KBM-7 (cell line): Measurements from ENCODE around the gene UBALD2.

ENCODE experiments used
- DNase-seq: peaks from one replicate; pipeline ENCODE4 v3.0.0-alpha.2; 2015
- in situ Hi-C: fragments of 300-500 bp; cut with MboI; formaldehyde crosslinking; loops from 2 replicates; pipeline ENCODE4 v1.14.3; 2020; ENCODE audit warnings: low sequenced_read_pairs, low pct_unique_long_range_greater_than_20kb, mixed read lengths

UBALD2 gene

DNA sequence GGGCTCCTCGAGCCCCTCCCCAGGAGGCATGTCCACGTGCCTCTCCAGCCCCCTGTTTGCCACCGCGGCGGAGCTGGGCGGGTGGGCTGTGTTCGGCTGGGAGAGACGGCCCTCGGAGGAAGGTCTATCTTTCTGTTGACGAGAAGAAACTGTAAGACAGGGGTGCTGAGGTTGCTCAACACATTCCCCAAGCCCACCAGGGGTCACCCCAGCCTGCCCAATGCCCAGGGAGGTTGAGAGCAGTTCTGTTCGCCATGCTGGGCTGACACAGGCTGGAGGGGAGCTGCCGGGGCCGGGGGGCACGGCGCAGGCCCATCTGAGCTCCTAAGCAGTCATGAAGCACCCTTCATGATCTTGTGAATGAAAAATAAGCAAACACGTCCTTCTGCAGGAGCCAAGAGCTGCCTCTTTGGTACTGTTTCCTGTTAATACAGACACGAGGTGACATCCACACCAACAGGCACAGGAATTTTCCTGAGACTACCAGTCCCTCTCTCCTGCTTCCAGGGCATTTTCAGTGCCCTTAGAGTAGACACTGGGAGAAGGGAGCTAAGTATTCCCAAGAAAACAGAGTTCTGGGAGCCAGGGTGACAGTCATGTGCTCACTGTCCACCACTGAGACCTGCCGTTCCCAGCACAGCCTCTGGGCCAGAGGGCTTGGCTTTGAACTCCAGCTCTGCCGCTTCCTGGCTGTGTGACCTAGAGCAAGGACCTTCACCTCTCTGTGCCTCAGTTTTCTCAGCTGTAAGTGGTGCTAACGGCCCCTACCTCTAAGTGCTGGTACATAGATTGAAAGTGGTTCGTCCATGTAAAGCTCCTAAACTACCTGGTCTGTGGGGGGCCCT, 9.2 kb downstream of the UBALD2 start:
- DNase-seq = no peak
- in situ Hi-C loops = loop anchor here (10.0 kb wide), 1 partner anchor 150 kb away; no protein-coding TSS in a partner anchor

- in situ Hi-C loops = loop anchor here (10.0 to 25.0 kb wide), 2 partner anchors 151 to 263 kb away; partner anchors contain the start of gene CDK3
These were observed 10.4 kb downstream of the UBALD2 start for GRCh38 chr17:76275382-76276068.

GRCh38 chr17:76276069-76276431, 10.9 kb downstream of the UBALD2 start:
- DNase-seq = no peak
- in situ Hi-C loops = loop anchor here (10.0 to 25.0 kb wide), 2 partner anchors 151 to 264 kb away; partner anchors contain the start of gene CDK3

More at GRCh38 chr17:76275382-76276068, 10.4 kb downstream of the UBALD2 start:
- DNase-seq = no peak

GRCh38 chr17:76276461-76277299, 11.5 kb downstream of the UBALD2 start:
- in situ Hi-C loops = loop anchor here (10.0 to 25.0 kb wide), 2 partner anchors 152 to 264 kb away; partner anchors contain the start of gene CDK3
- no peak for DNase-seq

- in situ Hi-C loops = loop anchor here (10.0 to 25.0 kb wide), 2 partner anchors 153 to 265 kb away; partner anchors contain the start of gene CDK3
- DNase-seq = no peak
These were observed 12.4 kb downstream of the UBALD2 start for GRCh38 chr17:76277300-76278267.

DNA sequence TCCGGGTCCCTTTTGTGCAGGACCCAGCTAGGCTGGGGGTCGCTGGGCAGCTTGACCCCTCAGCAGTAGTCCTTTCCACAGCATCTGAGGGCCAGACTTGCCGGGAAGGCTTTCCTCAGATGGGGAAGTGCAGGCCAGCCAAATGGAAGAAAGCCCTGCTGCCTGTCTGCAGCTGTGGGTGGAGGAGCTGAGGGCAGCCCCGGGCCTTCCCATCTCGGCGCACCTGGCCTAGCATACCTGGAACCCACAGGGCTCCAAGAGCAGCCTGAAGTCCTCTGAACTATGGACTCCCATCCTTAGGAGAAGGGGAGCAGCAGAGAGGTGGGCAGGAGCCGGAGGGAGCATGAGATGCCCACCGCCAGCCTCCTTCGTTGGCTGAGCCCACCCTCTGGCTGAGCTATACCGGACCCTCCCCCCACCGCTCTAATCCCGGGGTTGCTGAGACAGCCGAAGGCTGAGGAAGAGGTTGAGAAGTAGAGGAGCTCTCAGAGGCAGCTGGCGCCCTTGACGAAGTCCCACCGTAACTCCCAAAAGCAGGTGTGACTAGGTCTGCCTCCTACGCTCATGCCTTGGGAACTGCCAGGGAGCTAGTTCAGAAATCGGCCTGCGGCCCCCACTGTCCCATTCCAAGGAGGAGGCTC, 13.2 kb downstream of the UBALD2 start:
- DNase-seq = no peak
- in situ Hi-C loops = loop anchor here (10.0 to 25.0 kb wide), 2 partner anchors 154 to 266 kb away; partner anchors contain the start of gene CDK3

DNA sequence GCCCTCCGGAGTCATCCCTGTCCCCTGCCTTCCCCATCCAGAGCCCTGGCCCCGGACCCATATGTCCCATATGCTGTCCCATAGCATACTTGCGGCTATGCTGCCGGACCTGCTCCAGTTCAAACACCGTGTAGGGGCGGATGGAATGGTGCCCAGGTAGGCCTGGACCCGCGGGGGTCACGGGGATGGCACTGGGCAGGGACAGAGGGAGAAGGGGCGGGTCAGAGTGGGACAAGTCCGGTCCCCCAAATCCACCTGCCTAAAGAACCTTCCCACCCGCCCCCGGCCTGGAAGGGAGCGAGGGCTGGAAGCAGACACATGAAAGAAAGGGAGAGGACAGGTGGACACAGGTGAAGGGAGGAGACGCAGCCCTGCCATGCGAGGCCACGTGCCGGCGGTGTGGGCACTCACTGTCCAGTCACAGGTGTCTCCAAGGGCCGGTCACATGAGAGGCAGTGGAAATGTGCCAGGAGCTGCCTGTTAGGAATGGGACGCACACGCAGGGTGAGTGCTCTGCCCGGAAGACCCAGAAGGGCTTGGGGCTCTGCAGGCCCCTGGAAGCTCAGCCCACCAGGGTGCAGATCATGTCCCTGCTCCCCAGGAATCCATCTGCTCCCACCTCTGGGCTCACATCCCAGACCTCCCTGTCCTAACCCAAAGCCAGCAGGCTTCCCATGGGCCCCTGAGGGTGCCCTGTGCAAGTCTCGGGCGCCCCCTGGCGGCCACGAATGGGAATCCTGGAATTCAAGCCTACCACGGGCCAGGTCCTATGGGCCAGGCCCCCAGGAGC, 14.0 kb downstream of the UBALD2 start:
- in situ Hi-C loops = loop anchor here (10.0 to 25.0 kb wide), 2 partner anchors 154 to 267 kb away; partner anchors contain the start of gene CDK3
- DNase-seq = peak; percentile 81

DNA sequence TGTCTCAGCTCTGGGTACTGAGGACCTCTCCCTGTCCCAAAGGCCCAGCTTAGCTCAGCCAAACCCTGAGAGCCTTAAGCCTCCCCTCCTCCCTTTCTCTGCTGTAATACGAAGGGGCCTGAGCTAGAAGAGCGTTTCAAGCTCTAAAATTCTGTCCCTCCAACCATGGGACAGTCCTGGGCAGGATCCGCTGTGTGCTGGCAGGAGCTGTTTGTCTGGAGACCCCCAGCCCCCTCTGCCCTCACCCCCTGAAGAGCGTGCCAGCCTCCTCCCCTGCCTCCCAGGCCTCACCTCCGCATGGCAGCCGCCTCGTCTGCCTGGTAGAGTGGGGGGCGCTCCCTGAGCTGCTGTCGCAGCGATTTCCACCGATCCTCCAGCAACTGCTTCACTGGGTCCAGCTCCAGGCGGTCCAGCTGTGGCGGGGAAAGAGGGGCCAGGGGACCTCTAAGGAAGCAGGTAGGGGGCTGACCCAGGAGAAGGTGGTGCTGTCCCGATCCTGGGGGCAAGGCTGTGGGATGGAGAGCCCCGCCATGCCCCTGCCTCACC, 14.7 kb downstream of the UBALD2 start:
- no peak for DNase-seq
- in situ Hi-C loops = loop anchor here (10.0 to 25.0 kb wide), 2 partner anchors 155 to 268 kb away; partner anchors contain the start of gene CDK3

GRCh38 chr17:76280650-76281049, 15.5 kb downstream of the UBALD2 start:
- no peak for DNase-seq
- in situ Hi-C loops = loop anchor here (25.0 kb wide), 1 partner anchor 268 kb away; the partner anchor contains the start of gene CDK3

GRCh38 chr17:76281573-76282371, 16.6 kb downstream of the UBALD2 start:
- DNase-seq = no peak
- in situ Hi-C loops = loop anchor here (25.0 kb wide), 1 partner anchor 269 kb away; the partner anchor contains the start of gene CDK3

GRCh38 chr17:76292567-76292966, 27.4 kb downstream of the UBALD2 start:
- in situ Hi-C loops = loop anchor here (25.0 kb wide), 1 partner anchor 280 kb away; the partner anchor contains the start of gene CDK3
- no peak for DNase-seq

GRCh38 chr17:76293106-76293505, 28.0 kb downstream of the UBALD2 start:
- in situ Hi-C loops = loop anchor here (25.0 kb wide), 1 partner anchor 281 kb away; the partner anchor contains the start of gene CDK3

DNA sequence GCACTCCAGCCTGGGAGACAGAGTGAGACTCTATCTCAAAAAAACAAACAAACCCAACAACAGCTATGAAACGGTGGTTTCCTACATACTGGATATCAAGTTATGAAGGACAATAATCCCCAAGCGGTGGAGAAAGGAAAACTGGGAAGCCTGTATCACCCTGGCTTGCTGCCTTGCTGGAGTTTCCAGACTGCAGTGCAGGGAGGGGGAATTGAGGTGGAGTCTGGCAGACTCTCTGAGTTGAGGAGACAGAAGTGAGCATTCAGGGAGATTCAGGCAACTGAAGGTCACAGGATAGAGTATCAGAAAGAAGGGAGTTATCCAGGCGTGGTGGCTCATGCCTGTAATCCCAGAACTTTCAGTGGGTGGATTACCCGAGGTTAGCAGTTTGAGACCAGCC, 31.0 kb downstream of the UBALD2 start:
- in situ Hi-C loops = loop anchor here (25.0 kb wide), 1 partner anchor 284 kb away; the partner anchor contains the start of gene CDK3
- no peak for DNase-seq

More at GRCh38 chr17:76293106-76293505, 28.0 kb downstream of the UBALD2 start:
- no peak for DNase-seq

DNA sequence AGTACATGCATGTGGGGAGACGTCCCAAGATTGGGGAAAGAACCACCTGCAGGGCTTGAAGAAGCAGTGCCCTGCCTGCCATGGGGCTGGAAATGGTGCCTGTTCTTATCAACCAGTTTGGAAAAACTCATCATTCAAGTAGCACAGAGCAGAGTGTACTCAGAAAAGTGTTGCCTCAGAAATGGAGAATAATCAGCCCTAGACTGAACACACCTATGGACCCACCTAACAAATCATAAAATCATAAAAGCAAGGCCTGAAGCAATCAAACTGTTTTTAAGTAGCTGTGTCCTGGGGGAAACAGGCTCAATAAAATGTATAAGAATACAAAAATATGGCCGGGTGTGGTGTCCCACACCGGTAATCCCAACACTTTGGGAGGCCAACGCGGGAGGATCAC, 31.7 kb downstream of the UBALD2 start:
- in situ Hi-C loops = loop anchor here (25.0 kb wide), 1 partner anchor 285 kb away; the partner anchor contains the start of gene CDK3
- DNase-seq = no peak

GRCh38 chr17:76297436-76297835, 32.3 kb downstream of the UBALD2 start:
- in situ Hi-C loops = loop anchor here (25.0 kb wide), 1 partner anchor 285 kb away; the partner anchor contains the start of gene CDK3
- no peak for DNase-seq
